HepG2 (cell line): Measurements from ENCODE around the gene CEP170. TPM values are rescaled to one million over a fixed set of nuclear protein-coding genes. Genes with fewer than 3 reads are reported as not detected.

ENCODE experiments used
- EED ChIP-seq: sonication (generic); formaldehyde crosslinking; IDR thresholded peaks from 2 replicates; pipeline ENCODE4 v1.5.0; 2020; ENCODE audit warnings: mild to moderate bottlenecking, missing genetic modification reagents
- HES4 ChIP-seq: sonication (generic); formaldehyde crosslinking; IDR thresholded peaks from 2 replicates; pipeline ENCODE4 v1.9.0; 2021; ENCODE audit warnings: mild to moderate bottlenecking, missing genetic modification reagents, borderline replicate concordance
- MAF1 ChIP-seq: sonication (generic); formaldehyde crosslinking; IDR thresholded peaks from 2 replicates; pipeline ENCODE4 v1.5.0; 2020; ENCODE audit warnings: missing genetic modification reagents, borderline replicate concordance
- MLLT10 ChIP-seq: sonication (generic); formaldehyde crosslinking; IDR thresholded peaks from 2 replicates; pipeline ENCODE4 v1.4.0; 2020; ENCODE audit warnings: missing genetic modification reagents
- NR2C2 ChIP-seq: sonication (generic); formaldehyde crosslinking; IDR thresholded peaks from 2 replicates; pipeline ENCODE4 v1.4.0; 2020; ENCODE audit warnings: missing genetic modification reagents, mild to moderate bottlenecking, moderate library complexity, borderline replicate concordance
- NR3C1 ChIP-seq: sonication (generic); formaldehyde crosslinking; IDR thresholded peaks from 2 replicates; pipeline ENCODE4 v1.4.0; 2020; ENCODE audit warnings: missing genetic modification reagents
- SRY ChIP-seq: sonication (generic); formaldehyde crosslinking; IDR thresholded peaks from 2 replicates; pipeline ENCODE4 v1.8.0; 2022; ENCODE audit warnings: mild to moderate bottlenecking, missing genetic modification reagents
- ZNF292 ChIP-seq: sonication (generic); formaldehyde crosslinking; IDR thresholded peaks from 2 replicates; pipeline ENCODE4 v1.8.1; 2022; ENCODE audit warnings: mild to moderate bottlenecking, low read depth, missing genetic modification reagents, borderline replicate concordance
- ZNF317 ChIP-seq: sonication (generic); formaldehyde crosslinking; IDR thresholded peaks from 2 replicates; pipeline ENCODE4 v1.5.0; 2020; ENCODE audit warnings: mild to moderate bottlenecking, missing genetic modification reagents
- ZNF335 ChIP-seq: sonication (generic); formaldehyde crosslinking; IDR thresholded peaks from 2 replicates; pipeline ENCODE4 v1.4.0; 2020; ENCODE audit warnings: missing genetic modification reagents
- ZNF547 ChIP-seq: sonication (generic); formaldehyde crosslinking; IDR thresholded peaks from 2 replicates; pipeline ENCODE4 v1.5.1; 2020; ENCODE audit warnings: mild to moderate bottlenecking, missing genetic modification reagents
- ZNF891 ChIP-seq: sonication (generic); formaldehyde crosslinking; IDR thresholded peaks from 2 replicates; pipeline ENCODE4 v1.5.0; 2020; ENCODE audit warnings: mild to moderate bottlenecking, missing genetic modification reagents
- polyA plus RNA-seq, 8 experiments: library from polyadenylated mRNA; depleted of rRNA in 3 of 8; stranded (reverse) in 7 of 8; unstranded in 1 of 8; fragments of >200 nt; fragmentation: Illumina TruSeq in 4 of 8; extraction: Trizol in 4 of 8; gene quantifications; 2 replicates each; pipeline versions ENCODE4 v1.2.1 to v1.2.3, GENCODE V29; 2011 to 2016; ENCODE audit warnings: low read depth in 4 of 8, missing spikeins in 1 of 8, mixed read lengths in 1 of 8; ENCODE audit not compliant: insufficient read depth in 1 of 8
- total RNA-seq, 5 experiments: library from RNA; depleted of rRNA; stranded (reverse); fragments of >200 nt; fragmentation: Illumina TruSeq; extraction: Trizol; gene quantifications; 2 replicates each; pipeline ENCODE4 v1.2.3, GENCODE V29; 2016; ENCODE audit warnings: low read depth in 1 of 5
- TF ChIP-seq, protein P1 (sequence below): sonication (generic); formaldehyde crosslinking; IDR thresholded peaks from 2 replicates; pipeline ENCODE4 v1.4.0; 2020; ENCODE audit warnings: missing genetic modification reagents
- TF ChIP-seq, protein P2 (sequence below): sonication (generic); formaldehyde crosslinking; IDR thresholded peaks from 2 replicates; pipeline ENCODE4 v1.4.0; 2020; ENCODE audit warnings: mild to moderate bottlenecking, missing genetic modification reagents
- TF ChIP-seq, protein P3 (sequence below): sonication (generic); formaldehyde crosslinking; IDR thresholded peaks from 2 replicates; pipeline ENCODE4 v1.5.0; 2020; ENCODE audit warnings: missing genetic modification reagents, mild to moderate bottlenecking, borderline replicate concordance
- TF ChIP-seq, protein P4 (sequence below): sonication (generic); formaldehyde crosslinking; IDR thresholded peaks from 2 replicates; pipeline ENCODE4 v1.8.1; 2023; ENCODE audit warnings: mild to moderate bottlenecking, missing genetic modification reagents
- TF ChIP-seq, protein P5 (sequence below): IDR thresholded peaks from 2 replicates; pipeline ENCODE4 v1.6.1; 2012; ENCODE audit warnings: inconsistent platforms

The CEP170 gene
- total and polyA plus RNA-seq, 2 of the 13 experiments (the other 11 are each of a cell fraction or from before 2014, with no cell fraction given) = 23.0 to 28.6 TPM

DNA sequence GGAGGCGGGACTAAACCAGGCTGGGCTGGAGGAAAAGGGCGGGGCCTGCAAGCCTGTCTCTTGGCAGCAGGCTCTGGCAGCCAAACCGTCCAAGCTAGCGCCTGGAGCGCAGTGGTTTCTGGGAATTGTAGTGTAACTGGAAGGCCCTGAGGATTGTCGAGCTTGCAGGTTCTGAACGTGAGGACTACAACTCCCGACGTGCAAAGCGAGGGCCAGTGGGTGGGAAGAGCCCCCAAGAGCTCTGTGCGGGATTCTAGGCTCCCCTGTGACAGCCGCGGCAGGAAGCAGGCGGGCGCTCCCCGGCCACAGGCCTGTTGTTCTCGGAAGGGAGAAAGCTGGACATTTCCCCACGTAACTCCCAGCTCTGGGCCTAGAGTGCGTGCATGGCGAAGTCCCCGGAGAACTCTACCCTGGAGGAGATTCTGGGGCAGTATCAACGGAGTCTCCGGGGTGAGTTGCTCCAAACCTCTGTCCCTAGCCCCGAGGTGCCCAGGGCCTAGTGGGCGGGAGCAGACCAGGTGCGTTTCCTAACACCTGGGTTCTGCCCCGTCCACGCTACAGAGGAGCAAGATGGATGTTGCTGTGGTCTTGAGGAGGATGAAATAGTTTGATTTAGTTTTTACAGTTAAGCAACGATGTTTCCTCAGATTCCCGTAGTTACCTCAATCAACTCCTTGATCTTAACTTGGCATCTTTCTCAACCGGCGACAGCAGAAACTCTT lies 871 bp upstream of the CEP170 start, which contains the start of gene SDCCAG8 (continued):
- TF ChIP-seq, protein P1, sequence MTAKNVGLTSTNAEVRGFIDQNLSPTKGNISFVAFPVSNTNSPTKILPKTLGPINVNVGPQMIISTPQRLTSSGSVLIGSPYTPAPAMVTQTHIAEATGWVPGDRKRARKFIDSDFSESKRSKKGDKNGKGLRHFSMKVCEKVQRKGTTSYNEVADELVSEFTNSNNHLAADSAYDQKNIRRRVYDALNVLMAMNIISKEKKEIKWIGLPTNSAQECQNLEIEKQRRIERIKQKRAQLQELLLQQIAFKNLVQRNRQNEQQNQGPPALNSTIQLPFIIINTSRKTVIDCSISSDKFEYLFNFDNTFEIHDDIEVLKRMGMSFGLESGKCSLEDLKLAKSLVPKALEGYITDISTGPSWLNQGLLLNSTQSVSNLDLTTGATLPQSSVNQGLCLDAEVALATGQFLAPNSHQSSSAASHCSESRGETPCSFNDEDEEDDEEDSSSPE (CRISPR knock-in tag) = peak; percentile 31; the same call in 1 of the 2 replicates
- TF ChIP-seq, protein P2, sequence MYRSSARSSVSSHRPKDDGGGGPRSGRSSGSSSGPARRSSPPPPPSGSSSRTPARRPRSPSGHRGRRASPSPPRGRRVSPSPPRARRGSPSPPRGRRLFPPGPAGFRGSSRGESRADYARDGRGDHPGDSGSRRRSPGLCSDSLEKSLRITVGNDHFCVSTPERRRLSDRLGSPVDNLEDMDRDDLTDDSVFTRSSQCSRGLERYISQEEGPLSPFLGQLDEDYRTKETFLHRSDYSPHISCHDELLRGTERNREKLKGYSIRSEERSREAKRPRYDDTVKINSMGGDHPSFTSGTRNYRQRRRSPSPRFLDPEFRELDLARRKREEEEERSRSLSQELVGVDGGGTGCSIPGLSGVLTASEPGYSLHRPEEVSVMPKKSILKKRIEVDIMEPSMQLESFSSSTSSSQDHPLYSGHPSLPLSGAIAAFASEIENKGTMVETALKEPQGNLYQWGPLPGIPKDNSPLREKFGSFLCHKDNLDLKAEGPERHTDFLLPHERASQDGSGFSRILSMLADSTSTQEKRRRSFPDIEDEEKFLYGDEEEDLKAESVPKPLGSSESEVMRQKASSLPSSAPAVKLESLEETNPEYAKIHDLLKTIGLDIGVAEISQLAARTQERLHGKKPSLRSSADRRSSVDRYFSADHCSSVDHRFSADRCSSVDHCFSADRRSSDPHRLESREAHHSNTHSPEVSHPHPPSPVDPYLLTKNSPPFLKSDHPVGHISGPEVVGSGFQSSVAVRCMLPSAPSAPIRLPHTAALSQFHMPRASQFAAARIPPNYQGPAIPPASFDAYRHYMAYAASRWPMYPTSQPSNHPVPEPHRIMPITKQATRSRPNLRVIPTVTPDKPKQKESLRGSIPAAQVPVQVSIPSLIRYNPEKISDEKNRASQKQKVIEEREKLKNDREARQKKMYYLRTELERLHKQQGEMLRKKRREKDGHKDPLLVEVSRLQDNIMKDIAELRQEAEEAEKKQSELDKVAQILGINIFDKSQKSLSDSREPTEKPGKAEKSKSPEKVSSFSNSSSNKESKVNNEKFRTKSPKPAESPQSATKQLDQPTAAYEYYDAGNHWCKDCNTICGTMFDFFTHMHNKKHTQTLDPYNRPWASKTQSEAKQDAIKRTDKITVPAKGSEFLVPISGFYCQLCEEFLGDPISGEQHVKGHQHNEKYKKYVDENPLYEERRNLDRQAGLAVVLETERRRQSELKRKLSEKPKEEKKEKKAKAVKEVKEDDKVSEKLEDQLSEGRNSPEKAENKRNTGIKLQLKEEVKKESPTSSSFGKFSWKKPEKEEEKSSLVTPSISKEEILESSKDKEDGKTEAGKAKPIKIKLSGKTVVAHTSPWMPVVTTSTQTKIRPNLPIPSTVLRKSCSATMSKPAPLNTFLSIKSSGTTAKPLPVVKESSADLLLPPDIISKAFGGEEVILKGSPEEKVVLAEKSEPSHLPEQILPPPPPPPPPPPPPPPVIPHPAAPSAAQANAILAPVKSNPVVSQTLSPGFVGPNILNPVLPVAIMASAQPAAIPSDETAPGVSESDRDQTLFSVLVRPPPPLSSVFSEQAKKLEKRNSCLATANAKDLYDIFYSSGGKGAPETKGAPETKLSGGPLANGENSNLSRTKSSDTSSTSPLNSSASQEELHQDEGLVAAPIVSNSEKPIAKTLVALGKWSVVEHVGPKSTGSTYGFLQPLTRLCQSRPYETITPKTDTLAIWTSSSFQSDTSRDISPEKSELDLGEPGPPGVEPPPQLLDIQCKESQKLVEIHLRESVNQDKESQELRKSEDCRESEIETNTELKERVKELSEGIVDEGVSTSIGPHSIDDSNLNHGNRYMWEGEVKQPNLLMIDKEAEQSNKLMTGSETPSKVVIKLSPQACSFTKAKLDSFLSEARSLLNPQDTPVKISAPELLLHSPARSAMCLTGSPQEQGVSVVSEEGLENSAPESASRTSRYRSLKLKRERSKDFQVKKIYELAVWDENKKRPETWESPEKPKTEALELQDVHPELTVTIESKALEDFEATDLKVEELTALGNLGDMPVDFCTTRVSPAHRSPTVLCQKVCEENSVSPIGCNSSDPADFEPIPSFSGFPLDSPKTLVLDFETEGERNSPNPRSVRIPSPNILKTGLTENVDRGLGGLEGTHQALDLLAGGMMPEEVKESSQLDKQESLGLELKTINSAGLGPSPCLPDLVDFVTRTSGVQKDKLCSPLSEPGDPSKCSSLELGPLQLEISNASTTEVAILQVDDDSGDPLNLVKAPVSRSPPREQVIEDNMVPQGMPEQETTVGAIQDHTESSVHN (CRISPR knock-in tag) = peak; percentile 67; the same call in 1 of the 2 replicates
- TF ChIP-seq, protein P3, sequence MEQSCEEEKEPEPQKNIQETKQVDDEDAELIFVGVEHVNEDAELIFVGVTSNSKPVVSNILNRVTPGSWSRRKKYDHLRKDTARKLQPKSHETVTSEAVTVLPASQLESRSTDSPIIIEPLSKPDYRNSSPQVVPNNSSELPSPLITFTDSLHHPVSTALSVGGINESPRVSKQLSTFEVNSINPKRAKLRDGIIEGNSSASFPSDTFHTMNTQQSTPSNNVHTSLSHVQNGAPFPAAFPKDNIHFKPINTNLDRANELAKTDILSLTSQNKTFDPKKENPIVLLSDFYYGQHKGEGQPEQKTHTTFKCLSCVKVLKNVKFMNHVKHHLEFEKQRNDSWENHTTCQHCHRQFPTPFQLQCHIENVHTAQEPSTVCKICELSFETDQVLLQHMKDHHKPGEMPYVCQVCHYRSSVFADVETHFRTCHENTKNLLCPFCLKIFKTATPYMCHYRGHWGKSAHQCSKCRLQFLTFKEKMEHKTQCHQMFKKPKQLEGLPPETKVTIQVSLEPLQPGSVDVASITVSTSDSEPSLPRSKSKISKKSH (CRISPR knock-in tag) = peak; percentile 47; the same call in 1 of the 2 replicates
- 0 out of 2 replicates have a peak, but pooled peaks have one; percentile 31 for TF ChIP-seq MAF1 (CRISPR knock-in tag)
- TF ChIP-seq EED (CRISPR knock-in tag) = 0 out of 2 replicates have a peak, but pooled peaks have one; percentile 5
- TF ChIP-seq ZNF317 = no peak
- 0 out of 2 replicates have a peak, but pooled peaks have one; percentile 35 for TF ChIP-seq MLLT10 (CRISPR knock-in tag)
- 0 out of 2 replicates have a peak, but pooled peaks have one; percentile 68 for TF ChIP-seq ZNF292
- TF ChIP-seq, protein P4, sequence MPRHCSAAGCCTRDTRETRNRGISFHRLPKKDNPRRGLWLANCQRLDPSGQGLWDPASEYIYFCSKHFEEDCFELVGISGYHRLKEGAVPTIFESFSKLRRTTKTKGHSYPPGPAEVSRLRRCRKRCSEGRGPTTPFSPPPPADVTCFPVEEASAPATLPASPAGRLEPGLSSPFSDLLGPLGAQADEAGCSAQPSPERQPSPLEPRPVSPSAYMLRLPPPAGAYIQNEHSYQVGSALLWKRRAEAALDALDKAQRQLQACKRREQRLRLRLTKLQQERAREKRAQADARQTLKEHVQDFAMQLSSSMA (CRISPR knock-in tag) = peak; percentile 24; the same call in 1 of the 2 replicates
- no peak for TF ChIP-seq ZNF547
- TF ChIP-seq NR2C2 = peak; percentile 56
- peak; percentile 62 for TF ChIP-seq ZNF335 (CRISPR knock-in tag)
- peak; percentile 72; the same call in 1 of the 2 replicates for TF ChIP-seq HES4 (CRISPR knock-in tag)
- TF ChIP-seq ZNF891 (CRISPR knock-in tag) = peak; percentile 82
- TF ChIP-seq SRY (CRISPR knock-in tag) = peak; percentile 40; the same call in 1 of the 2 replicates
- no peak for TF ChIP-seq NR3C1 (CRISPR knock-in tag)
- TF ChIP-seq, protein P5, sequence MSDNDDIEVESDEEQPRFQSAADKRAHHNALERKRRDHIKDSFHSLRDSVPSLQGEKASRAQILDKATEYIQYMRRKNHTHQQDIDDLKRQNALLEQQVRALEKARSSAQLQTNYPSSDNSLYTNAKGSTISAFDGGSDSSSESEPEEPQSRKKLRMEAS = peak; percentile 69
